Astrocyte of the spinal cord (primary cell): Measurements from ENCODE around the gene OGT.
"Not testable (repeated sequence)": the region's sequence is repeated elsewhere in the genome, so short reads cannot be mapped to it uniquely, and the experiment has no call there.

Experiments
- DNase-seq: peaks from one replicate; pipeline ENCODE4 v3.0.0; 2011; ENCODE audit warnings: low read depth, low spot score
- H3K4me3 ChIP-seq: 2 replicates; pipeline ENCODE4 v1.5.1; 2011; ENCODE audit warnings: low read depth, mild to moderate bottlenecking, low read length, moderate library complexity
- in situ Hi-C: cut with HindIII; loops from 2 replicates; pipeline ENCODE4 v1.10.0; 2017; ENCODE audit warnings: low sequenced_read_pairs
- TF ChIP-seq, protein P1 (sequence below): IDR thresholded peaks from 2 replicates; pipeline ENCODE4 v1.5.1; 2012; ENCODE audit warnings: low read depth, mild to moderate bottlenecking, low read length, inconsistent platforms

OGT gene

DNA sequence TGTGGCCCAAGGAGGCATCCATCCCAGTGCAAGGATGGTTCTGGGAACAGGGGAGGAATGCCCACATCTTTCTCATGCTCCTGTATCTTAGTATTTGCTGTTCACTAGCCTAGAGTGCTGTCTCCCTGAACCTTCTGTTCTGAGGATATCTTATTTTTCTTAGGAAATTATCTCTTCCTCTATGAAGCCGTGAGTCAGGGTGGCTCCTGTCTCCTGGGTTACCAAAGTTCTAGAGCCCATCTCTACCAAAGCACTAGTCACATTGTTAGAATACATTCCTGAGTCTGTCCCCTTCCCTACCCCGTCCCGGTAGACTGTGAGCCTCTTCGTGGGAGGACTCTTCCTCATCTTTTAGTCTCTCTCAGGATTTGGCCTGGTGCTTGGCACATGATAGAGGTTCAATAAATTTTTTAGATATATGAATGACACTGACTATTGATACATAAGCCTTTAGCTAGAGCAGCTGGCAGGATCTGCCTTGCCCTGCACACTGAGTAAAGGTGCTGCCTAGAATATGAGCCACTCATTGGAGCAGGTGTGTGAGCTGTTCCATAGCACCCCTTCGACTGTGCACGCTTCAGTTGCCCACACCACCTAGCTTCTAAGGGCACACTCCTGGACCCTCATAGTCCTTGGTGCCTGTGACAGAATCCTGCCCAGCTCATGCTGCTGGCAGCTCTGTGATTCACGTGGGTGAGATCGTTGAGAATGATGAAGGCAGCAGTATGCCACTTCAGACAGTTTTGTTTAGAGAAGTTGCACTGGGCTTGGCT lies 72.1 kb downstream of the OGT start:
- in situ Hi-C loops: no loop called here
- no peak for DNase-seq
- TF ChIP-seq, protein P1, sequence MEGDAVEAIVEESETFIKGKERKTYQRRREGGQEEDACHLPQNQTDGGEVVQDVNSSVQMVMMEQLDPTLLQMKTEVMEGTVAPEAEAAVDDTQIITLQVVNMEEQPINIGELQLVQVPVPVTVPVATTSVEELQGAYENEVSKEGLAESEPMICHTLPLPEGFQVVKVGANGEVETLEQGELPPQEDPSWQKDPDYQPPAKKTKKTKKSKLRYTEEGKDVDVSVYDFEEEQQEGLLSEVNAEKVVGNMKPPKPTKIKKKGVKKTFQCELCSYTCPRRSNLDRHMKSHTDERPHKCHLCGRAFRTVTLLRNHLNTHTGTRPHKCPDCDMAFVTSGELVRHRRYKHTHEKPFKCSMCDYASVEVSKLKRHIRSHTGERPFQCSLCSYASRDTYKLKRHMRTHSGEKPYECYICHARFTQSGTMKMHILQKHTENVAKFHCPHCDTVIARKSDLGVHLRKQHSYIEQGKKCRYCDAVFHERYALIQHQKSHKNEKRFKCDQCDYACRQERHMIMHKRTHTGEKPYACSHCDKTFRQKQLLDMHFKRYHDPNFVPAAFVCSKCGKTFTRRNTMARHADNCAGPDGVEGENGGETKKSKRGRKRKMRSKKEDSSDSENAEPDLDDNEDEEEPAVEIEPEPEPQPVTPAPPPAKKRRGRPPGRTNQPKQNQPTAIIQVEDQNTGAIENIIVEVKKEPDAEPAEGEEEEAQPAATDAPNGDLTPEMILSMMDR: no peak
- no peak overlapping the region for H3K4me3 ChIP-seq

DNA sequence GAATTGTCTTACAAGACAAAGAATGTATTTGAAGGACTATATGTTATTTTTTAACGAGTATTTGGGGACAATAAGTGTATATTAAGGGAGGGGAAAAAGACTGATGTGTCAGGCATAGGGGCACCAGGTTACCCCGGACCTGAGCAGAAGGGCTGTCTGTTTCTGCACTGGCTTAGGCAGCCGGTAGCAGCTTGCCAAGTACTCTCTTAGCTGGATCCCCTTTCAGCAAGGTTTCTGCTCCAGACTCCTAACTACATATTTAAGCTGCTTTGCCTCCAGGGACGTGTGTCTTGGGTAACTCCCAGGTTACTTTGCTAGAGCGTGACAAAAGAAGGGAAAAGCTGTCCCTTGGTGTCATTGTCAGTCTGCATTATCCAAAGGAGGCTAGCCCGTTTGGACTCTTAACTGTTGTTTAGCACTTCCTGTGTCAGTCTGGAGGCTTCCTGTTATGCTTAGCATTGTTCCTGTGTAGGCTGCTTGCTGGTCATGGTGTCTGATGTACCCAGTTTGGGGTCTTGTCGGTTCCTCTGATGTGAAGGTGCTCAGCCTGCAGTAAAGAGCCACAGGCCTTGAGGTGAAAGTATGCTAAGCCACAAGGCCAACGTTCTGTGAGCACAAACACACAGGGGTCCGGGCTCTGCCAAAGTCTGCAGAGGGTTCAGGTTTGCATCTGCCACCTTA lies 73.8 kb downstream of the OGT start:
- no peak for DNase-seq
- TF ChIP-seq, protein P1: no peak
- no peak overlapping the region for H3K4me3 ChIP-seq
- in situ Hi-C loops: no loop called here

GRCh38 chrX:71607488-71607887 lies 74.6 kb downstream of the OGT start:
- in situ Hi-C loops: no loop called here
- TF ChIP-seq, protein P1: no peak
- H3K4me3 ChIP-seq: no peak overlapping the region
- no peak for DNase-seq

- no peak overlapping the region for H3K4me3 ChIP-seq
- TF ChIP-seq, protein P1: no peak
- in situ Hi-C loops: no loop called here
- DNase-seq: no peak
Observed at GRCh38 chrX:71609095-71609750, 76.3 kb downstream of the OGT start.

GRCh38 chrX:71611736-71612135 lies 78.8 kb downstream of the OGT start:
- DNase-seq, H3K4me3 ChIP-seq, in situ Hi-C loops: not testable (repeated sequence)

GRCh38 chrX:71612256-71612655 lies 79.4 kb downstream of the OGT start:
- TF ChIP-seq, protein P1: no peak
- DNase-seq: no peak
- no peak overlapping the region for H3K4me3 ChIP-seq
- in situ Hi-C loops: no loop called here

GRCh38 chrX:71615056-71615455 lies 82.2 kb downstream of the OGT start:
- TF ChIP-seq, protein P1: no peak
- no peak for DNase-seq
- H3K4me3 ChIP-seq: no peak overlapping the region
- in situ Hi-C loops: no loop called here
